IPS-18a (cell line): ENCODE data around the gene TMEM229A.
A peak's percentile ranks its signal among the peaks of the same experiment; 100 is the strongest.
"Not testable (repeated sequence)": the region's sequence is repeated elsewhere in the genome, so short reads cannot be mapped to it uniquely, and the experiment has no call there.

Experiments used
- H3K27ac ChIP-seq: one replicate; pipeline ENCODE4 v1.5.1; 2013; ENCODE audit warnings: low read length
- H3K27me3 ChIP-seq: one replicate; pipeline ENCODE4 v1.6.1; 2013; ENCODE audit warnings: mild to moderate bottlenecking, low read length; ENCODE audit not compliant: control insufficient read depth, insufficient read depth
- H3K36me3 ChIP-seq: one replicate; pipeline ENCODE4 v1.6.1; 2013; ENCODE audit warnings: low read depth, low read length; ENCODE audit not compliant: control insufficient read depth
- H3K4me1 ChIP-seq: one replicate; pipeline ENCODE4 v1.6.1; 2013; ENCODE audit warnings: low read depth, low read length; ENCODE audit not compliant: control insufficient read depth
- H3K4me3 ChIP-seq: one replicate; pipeline ENCODE4 v1.5.1; 2013; ENCODE audit warnings: low read length
- H3K9ac ChIP-seq: one replicate; pipeline ENCODE4 v1.6.1; 2013; ENCODE audit warnings: mild to moderate bottlenecking, low read length, moderate library complexity
- H3K9me3 ChIP-seq: one replicate; pipeline ENCODE4 v1.6.1; 2013; ENCODE audit warnings: low read depth, low read length; ENCODE audit not compliant: control insufficient read depth

The TMEM229A gene

DNA sequence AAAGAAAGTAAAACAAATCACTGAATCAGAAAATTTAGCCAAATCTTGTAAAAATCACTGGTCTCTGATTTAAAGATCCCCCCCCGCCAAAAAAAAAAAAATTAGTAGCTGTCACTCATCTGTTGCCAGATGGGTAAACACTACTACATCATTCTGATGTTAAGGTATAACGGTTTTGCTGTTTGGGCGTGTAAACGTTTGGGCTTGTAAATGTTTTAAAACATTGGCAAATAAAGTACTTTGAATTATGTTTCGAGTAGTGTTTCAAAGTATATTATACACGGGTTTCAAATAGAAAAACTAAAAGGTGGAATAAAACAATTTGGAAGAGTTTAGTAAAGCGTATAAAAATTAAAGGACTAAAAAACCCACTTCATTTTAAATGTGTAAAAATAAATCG is 1.5 kb downstream of the TMEM229A start:
- Histone ChIP-seq H3K9ac (no peak overlapping the region), H3K4me3 (peak overlapping the region; percentile 68), H3K9me3 (no peaks in the 10 kb centered on the region), H3K36me3 (no peaks in the 10 kb centered on the region), H3K4me1 (peaks cover 5% of the 10 kb centered on the region), H3K27ac (no peak overlapping the region), H3K27me3 (peaks cover 41% of the 10 kb centered on the region)

DNA sequence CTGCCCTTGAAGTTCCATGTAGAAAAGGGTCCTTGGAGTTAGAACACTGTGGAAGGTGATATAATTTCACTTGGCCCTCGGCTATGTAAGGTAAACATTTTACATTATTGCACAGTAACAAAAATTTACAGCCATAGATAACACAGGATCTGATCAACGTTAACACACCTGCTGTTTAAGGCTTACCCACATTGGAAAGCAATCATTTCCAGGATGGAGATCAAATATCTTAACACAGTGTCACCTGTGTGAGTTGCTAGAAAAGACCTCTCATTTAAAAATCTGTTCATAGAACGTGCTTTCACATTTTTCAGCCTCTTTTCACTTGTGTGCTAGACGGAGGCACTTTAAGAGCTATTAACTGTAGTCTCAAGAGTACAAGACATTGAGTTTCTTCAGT is 1.9 kb downstream of the TMEM229A start:
- H3K4me3 ChIP-seq, result no peak overlapping the region
- H3K4me1 ChIP-seq, result peaks cover 5% of the 10 kb centered on the region
- peaks cover 41% of the 10 kb centered on the region for H3K27me3 ChIP-seq
- no peaks in the 10 kb centered on the region for H3K9me3 ChIP-seq
- no peaks in the 10 kb centered on the region for H3K36me3 ChIP-seq
- H3K9ac ChIP-seq, result no peak overlapping the region
- H3K27ac ChIP-seq, result no peak overlapping the region

DNA sequence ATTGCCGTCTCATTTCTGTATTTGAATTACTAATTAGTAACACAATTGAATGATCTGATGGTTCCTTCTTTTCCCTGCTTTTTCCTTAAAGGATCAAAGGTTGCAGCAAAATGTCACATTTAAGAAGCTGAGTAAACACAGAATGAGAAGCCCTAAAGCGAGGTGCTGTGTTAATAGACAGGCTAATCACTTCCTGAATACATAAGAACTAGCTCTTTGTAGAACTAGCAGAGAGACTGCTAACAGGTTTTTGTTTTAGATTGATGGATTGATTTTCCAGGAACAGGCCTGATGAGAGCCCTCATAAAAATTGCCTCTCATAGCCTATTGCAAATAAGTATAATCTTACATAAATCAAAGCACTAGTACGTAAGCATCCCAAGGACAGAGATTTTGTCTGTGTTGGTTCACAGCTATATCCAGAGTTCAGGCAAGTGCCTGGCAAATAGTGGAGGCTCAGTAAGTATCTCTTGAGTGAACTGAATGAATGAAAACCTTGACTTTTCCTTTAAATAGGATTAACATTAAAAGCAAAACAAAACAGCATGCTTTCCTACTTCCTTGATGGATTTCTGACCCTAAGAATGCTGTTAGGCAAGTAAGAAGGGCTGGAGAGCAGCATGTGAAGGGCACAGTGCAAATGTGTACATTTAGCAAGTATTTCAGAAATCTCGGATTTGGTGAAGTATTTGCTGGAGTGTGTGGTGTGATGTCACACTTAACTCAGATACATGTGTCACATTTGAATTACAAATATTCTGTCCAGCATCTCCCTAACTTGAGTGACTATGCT is 3.3 kb downstream of the TMEM229A start:
- Histone ChIP-seq H3K9ac (no peak overlapping the region), H3K4me1 (peaks cover 5% of the 10 kb centered on the region), H3K4me3 (no peak overlapping the region), H3K9me3 (no peaks in the 10 kb centered on the region), H3K27me3 (peaks cover 36% of the 10 kb centered on the region), H3K36me3 (no peaks in the 10 kb centered on the region), H3K27ac (no peak overlapping the region)

GRCh38 chr7:124027236-124027635 is 5.6 kb downstream of the TMEM229A start:
- no peaks in the 10 kb centered on the region for H3K36me3 ChIP-seq
- no peak overlapping the region for H3K9ac ChIP-seq
- H3K9me3 ChIP-seq, result no peaks in the 10 kb centered on the region
- H3K4me1 ChIP-seq, result peaks cover 4% of the 10 kb centered on the region
- H3K27ac ChIP-seq, result no peak overlapping the region
- H3K27me3 ChIP-seq, result peaks cover 23% of the 10 kb centered on the region
- H3K4me3 ChIP-seq, result no peak overlapping the region

DNA sequence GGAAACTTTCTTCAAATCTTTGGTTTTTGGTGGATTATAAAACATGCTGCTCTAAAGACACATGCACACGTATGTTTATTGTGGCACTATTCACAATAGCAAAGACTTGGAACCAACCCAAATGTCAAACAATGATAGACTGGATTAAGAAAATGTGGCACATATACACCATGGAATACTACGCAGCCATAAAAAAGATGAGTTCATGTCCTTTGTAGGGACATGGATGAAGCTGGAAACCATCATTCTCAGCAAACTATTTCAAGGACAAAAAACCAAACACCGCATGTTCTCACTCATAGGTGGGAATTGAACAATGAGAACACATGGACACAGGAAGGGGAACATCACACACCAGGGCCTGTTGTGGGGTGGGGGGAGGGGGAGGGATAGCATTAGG is 8.5 kb downstream of the TMEM229A start:
- H3K27ac ChIP-seq, H3K4me1 ChIP-seq, H3K9ac ChIP-seq, H3K27me3 ChIP-seq, H3K36me3 ChIP-seq, H3K4me3 ChIP-seq, H3K9me3 ChIP-seq: not testable (repeated sequence)

GRCh38 chr7:124022551-124022950 is 10.3 kb downstream of the TMEM229A start:
- Histone ChIP-seq H3K9me3 (no peaks in the 10 kb centered on the region), H3K9ac (no peak overlapping the region), H3K36me3 (no peaks in the 10 kb centered on the region), H3K4me1 (peaks cover 4% of the 10 kb centered on the region), H3K27me3 (no peaks in the 10 kb centered on the region), H3K4me3 (no peak overlapping the region), H3K27ac (no peak overlapping the region)

DNA sequence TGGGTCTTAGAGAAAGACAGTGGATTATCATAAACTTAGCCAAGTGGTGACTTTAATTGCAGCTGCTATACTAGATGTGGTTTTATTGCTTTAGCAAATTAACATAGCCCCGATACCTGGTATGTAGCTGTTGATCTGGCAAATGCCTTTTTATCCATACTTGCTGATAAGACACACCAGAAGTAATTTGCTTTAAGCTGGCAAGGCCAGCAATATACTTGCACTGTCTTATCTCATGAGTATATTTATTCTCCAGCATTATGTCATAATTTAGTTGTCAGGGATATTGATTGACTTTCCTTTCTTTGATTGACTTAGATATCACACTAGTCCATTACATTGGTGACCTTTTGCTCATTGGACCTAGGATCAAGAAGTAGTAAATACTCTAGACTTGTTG is 12.8 kb downstream of the TMEM229A start:
- Histone ChIP-seq H3K27me3 (no peaks in the 10 kb centered on the region), H3K27ac (no peak overlapping the region), H3K4me3 (no peak overlapping the region), H3K9ac (no peak overlapping the region), H3K9me3 (no peaks in the 10 kb centered on the region), H3K4me1 (peaks cover 4% of the 10 kb centered on the region), H3K36me3 (no peaks in the 10 kb centered on the region)

DNA sequence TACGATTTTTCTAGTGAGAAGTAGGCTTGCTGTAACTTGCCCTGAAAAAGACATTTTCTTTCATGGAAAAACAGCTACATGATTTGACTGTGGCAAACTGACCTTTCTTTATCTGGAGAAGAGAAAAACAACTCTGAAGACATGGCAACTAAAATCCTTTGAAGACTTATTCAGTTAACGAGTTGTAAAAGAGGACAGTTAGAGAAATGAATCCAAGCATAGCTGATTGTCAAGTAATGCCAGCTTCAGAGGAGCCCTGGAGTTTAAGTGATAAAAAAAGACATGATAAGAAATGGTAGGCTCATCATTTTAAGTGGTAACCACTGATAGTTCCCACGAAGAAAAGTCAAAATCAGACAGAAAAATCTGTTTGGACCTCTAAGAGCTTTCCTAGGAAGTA is 19.6 kb downstream of the TMEM229A start:
- H3K27me3 ChIP-seq, result no peaks in the 10 kb centered on the region
- no peak overlapping the region for H3K4me3 ChIP-seq
- no peak overlapping the region for H3K9ac ChIP-seq
- H3K4me1 ChIP-seq, result no peaks in the 10 kb centered on the region
- H3K27ac ChIP-seq, result no peak overlapping the region
- no peaks in the 10 kb centered on the region for H3K9me3 ChIP-seq
- H3K36me3 ChIP-seq, result no peaks in the 10 kb centered on the region

- Histone ChIP-seq H3K27me3 (no peaks in the 10 kb centered on the region), H3K4me1 (no peaks in the 10 kb centered on the region), H3K27ac (no peak overlapping the region), H3K4me3 (no peak overlapping the region), H3K9me3 (no peaks in the 10 kb centered on the region), H3K9ac (no peak overlapping the region), H3K36me3 (no peaks in the 10 kb centered on the region)
Observed at GRCh38 chr7:124012864-124013263, 20.0 kb downstream of the TMEM229A start.

DNA sequence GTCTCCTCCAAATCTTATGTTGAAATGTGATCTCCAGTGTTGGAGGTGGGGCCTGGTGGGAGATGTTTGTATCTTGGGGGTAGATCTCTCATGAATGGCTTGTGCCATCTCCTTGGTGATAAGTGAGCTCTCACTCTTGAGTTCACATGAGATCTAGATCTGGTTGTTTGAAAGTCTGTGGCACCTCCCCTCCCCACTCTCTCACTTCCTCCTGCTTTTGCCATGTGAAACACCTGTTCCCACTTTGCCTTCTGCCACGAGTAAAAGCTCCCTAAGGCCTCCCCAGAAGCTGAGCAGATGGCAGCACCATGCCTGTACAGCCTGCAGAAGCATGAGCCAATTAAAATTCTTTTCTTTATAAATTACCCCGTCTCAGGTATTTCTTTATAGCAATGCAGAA is 23.5 kb downstream of the TMEM229A start:
- H3K27me3 ChIP-seq, result no peaks in the 10 kb centered on the region
- H3K4me3 ChIP-seq, result no peak overlapping the region
- H3K9me3 ChIP-seq, result no peaks in the 10 kb centered on the region
- no peak overlapping the region for H3K9ac ChIP-seq
- H3K36me3 ChIP-seq, result no peaks in the 10 kb centered on the region
- no peak overlapping the region for H3K27ac ChIP-seq
- H3K4me1 ChIP-seq, result no peaks in the 10 kb centered on the region

GRCh38 chr7:124008296-124008695 is 24.6 kb downstream of the TMEM229A start:
- H3K27me3 ChIP-seq, H3K4me3 ChIP-seq, H3K36me3 ChIP-seq, H3K27ac ChIP-seq, H3K4me1 ChIP-seq, H3K9ac ChIP-seq, H3K9me3 ChIP-seq: not testable (repeated sequence)

DNA sequence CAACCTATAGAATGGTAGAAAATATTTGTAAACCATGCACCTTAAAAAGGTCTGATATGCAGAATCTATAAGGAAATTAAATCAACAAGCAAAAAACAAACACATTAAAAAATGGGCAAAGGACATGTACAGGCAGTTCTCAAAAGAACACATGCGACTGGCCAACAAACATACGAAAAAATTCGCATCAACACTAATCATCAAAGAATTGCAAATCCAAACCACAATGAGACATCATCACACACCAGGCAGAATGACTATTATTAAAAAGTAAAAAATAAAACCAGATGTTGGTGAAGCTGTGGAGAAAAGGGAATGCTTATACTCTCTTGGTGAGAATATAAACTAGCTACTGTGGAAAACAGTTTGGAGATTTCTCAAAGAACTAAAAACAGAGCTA is 33.2 kb downstream of the TMEM229A start:
- peaks cover 8% of the 10 kb centered on the region for H3K4me1 ChIP-seq
- H3K4me3 ChIP-seq, result no peak overlapping the region
- H3K36me3 ChIP-seq, result no peaks in the 10 kb centered on the region
- no peaks in the 10 kb centered on the region for H3K9me3 ChIP-seq
- H3K27ac ChIP-seq, result no peak overlapping the region
- H3K27me3 ChIP-seq, result no peaks in the 10 kb centered on the region
- H3K9ac ChIP-seq, result no peak overlapping the region
